Ascending aorta (tissue), 2 donors: Measurements from ENCODE around the gene GFRA1. TPM values are rescaled to one million over a fixed set of nuclear protein-coding genes. Genes with fewer than 3 reads are reported as not detected.
"Not testable (repeated sequence)": the region's sequence is repeated elsewhere in the genome, so short reads cannot be mapped to it uniquely, and the experiment has no call there.

ENCODE experiments used
- DNase-seq, 2 donors: peaks; one replicate each; pipeline ENCODE4 v3.0.0-alpha.2; 2019; ENCODE audit warnings: low spot score in 2 of 2
- H3K27ac ChIP-seq, 2 donors: fragments of 200-600 bp; sonication (generic); one replicate each; pipeline ENCODE4 v1.5.1; 2016 to 2017; ENCODE audit warnings: mild to moderate bottlenecking in 1 of 2
- H3K27me3 ChIP-seq: fragments of 200-600 bp; sonication (generic); one replicate; pipeline ENCODE4 v1.5.1; 2017
- H3K36me3 ChIP-seq, 2 donors: fragments of 200-600 bp; sonication (generic); one replicate each; pipeline ENCODE4 v1.5.1; 2016
- H3K4me1 ChIP-seq, 2 donors: fragments of 200-600 bp; sonication (generic); one replicate each; pipeline ENCODE4 v1.5.1; 2016 to 2017; ENCODE audit warnings: mild to moderate bottlenecking in 1 of 2
- H3K4me3 ChIP-seq, 2 donors: fragments of 200-600 bp; sonication (generic); one replicate each; pipeline ENCODE4 v1.5.1; 2016 to 2017; ENCODE audit warnings: mild to moderate bottlenecking in 1 of 2
- H3K9me3 ChIP-seq, 2 donors: fragments of 200-600 bp; sonication (generic); one replicate each; pipeline ENCODE4 v1.5.1; 2016
- intact Hi-C: fragments of 100-400 bp; cut with DNase I; formaldehyde crosslinking; loops from one replicate; pipeline ENCODE4 v1.15.1; 2023
- total RNA-seq: library from RNA; depleted of rRNA; stranded (reverse); fragments of >200 nt; gene quantifications from one replicate; pipeline ENCODE4 v1.1.0, GENCODE V29; 2016
- TF ChIP-seq, protein P1 (sequence below), 3 experiments: fragments of 200-600 bp in 2 of 3; fragments of 450-650 bp in 1 of 3; sonication (generic) in 2 of 3; IDR thresholded peaks; one replicate each; pipeline ENCODE4 v1.5.1; 2016 to 2019; ENCODE audit warnings: antibody characterized with exemption in 3 of 3, mild to moderate bottlenecking in 1 of 3, moderate library complexity in 1 of 3

Gene GFRA1
- total RNA-seq, 1 donor from 2014 or later, result 7.0 TPM

DNA sequence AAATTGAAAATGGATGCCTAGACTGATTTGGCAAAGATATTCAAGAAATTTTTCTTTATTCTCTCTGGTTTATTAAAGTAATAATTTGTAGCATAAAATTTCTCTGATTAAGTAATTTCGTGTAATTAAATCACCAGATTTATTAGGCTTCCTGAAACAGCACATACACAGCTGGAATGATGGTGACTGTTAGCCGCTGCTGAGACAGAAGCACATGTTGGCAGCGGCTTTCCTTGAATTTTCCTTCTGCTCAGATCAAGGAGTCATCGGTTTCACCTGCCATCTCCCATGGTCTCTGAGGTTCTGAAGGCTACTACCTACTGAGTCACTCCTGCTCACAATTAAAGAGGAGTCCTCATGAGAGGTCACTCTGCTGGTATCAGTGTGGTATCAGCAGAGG is 101.5 kb downstream of the GFRA1 start:
- TF ChIP-seq, protein P1, sequence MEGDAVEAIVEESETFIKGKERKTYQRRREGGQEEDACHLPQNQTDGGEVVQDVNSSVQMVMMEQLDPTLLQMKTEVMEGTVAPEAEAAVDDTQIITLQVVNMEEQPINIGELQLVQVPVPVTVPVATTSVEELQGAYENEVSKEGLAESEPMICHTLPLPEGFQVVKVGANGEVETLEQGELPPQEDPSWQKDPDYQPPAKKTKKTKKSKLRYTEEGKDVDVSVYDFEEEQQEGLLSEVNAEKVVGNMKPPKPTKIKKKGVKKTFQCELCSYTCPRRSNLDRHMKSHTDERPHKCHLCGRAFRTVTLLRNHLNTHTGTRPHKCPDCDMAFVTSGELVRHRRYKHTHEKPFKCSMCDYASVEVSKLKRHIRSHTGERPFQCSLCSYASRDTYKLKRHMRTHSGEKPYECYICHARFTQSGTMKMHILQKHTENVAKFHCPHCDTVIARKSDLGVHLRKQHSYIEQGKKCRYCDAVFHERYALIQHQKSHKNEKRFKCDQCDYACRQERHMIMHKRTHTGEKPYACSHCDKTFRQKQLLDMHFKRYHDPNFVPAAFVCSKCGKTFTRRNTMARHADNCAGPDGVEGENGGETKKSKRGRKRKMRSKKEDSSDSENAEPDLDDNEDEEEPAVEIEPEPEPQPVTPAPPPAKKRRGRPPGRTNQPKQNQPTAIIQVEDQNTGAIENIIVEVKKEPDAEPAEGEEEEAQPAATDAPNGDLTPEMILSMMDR (IDR thresholded peaks at IDR 0.05), result no peak
- Histone ChIP-seq H3K4me3 (no peak overlapping the region), H3K27me3 (no peaks in the 10 kb centered on the region), H3K27ac (no peak overlapping the region), H3K4me1 (no peaks in the 10 kb centered on the region), H3K9me3 (no peaks in the 10 kb centered on the region), H3K36me3 (no peaks in the 10 kb centered on the region)
- intact Hi-C loops, result no loop called here
- no peak for DNase-seq

DNA sequence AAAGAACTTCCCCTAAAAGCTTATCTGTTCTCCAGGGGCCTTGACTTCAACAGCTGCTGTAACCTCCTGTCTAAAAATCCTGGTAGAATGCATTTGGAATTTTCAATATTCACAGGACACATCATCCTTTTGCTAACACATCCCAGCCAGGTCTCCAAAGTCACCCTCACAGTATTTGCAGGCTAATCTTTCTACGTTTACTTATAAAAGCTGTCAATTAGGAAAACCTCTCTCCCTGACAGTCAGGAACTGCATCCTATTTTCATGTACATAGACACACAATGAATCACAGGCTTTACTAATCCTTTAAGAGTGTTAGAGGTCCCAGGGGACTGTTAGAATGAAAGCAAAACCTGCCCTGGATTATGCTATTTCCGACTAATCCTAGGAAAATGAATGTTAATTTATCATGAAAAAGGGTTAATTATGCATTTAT is 102.2 kb downstream of the GFRA1 start:
- Histone ChIP-seq H3K4me3 (no peak overlapping the region), H3K27me3 (no peaks in the 10 kb centered on the region), H3K36me3 (no peaks in the 10 kb centered on the region), H3K4me1 (no peaks in the 10 kb centered on the region), H3K27ac (no peak overlapping the region), H3K9me3 (no peaks in the 10 kb centered on the region)
- TF ChIP-seq, protein P1 (IDR thresholded peaks at IDR 0.05), result no peak
- DNase-seq, result no peak
- intact Hi-C loops, result no loop called here

DNA sequence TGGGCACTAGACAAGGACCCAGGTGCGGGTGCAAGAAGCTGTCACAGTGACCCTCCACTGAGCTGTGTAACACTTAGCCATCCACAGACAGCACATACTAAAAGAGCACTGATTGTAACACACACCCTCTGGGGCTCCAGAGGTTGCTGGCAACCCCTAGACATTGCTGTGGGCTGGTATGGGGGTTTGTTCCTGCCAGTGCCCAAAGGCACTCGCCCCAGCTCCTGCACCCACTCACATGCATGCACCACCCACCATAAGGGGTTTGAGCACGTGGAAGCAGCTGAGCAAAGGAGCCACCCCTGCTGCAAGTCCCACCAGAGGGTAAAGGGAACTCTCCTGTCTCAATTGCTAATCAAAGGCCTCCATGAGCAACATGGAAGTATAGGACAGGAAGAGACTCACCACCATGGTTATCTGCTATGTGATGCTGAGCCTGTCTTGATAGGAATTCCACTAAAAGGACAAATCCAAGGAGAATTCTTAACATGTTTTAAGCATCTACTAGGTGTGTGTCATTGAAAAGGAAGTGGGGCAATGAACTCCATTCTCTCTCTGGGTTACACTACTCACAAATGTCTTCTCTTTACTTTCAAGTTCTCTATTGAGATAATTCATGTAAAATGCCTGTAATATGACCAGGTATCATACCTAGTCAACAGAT is 103.1 kb downstream of the GFRA1 start:
- DNase-seq, result no peak
- Histone ChIP-seq H3K4me1 (no peaks in the 10 kb centered on the region), H3K9me3 (no peaks in the 10 kb centered on the region), H3K4me3 (no peak overlapping the region), H3K27ac (no peak overlapping the region), H3K27me3 (no peaks in the 10 kb centered on the region), H3K36me3 (no peaks in the 10 kb centered on the region)
- intact Hi-C loops, result no loop called here
- TF ChIP-seq, protein P1 (IDR thresholded peaks at IDR 0.05), result no peak

DNA sequence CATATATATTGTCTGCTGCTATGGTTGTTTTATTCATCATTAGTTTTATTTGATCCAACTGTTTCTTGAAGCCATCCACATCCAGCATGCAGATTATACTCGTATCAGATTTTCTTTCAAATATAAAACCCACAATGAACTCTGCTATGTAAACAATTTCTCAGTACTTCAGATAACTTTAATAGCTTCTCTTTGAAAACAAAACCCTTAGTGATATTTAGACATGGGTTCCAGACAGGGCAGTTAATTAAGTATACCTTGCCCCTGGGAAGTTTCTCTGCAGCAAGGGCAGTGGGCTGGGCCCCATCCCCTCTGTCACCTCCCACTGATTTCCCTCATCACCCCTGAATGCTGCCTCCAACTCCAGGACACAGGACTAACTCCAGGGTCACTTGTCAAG is 104.3 kb downstream of the GFRA1 start:
- TF ChIP-seq, protein P1 (IDR thresholded peaks at IDR 0.05), result no peak
- no peaks in the 10 kb centered on the region for H3K9me3 ChIP-seq

DNA sequence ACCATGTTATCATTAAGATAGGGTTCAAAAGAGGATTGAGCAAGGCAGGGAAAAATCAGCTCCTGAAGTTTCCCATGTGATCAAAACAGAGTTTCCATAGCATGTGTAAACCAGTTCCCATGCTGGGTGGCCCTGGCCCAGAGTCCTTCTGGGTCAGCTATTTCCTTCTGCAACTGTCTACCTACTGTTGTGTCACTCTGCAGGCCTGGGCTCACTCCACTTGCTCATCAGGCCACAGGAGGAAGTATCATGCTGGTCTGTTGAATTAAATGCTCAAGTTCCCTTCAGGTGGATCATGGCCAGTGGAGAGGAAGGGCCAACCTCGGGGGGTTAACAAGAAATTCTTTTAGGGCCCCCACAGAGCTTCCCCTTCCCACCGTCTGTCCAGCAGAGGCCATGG is 104.7 kb downstream of the GFRA1 start:
- Histone ChIP-seq H3K27me3 (no peaks in the 10 kb centered on the region), H3K4me1 (no peaks in the 10 kb centered on the region), H3K4me3 (no peak overlapping the region), H3K36me3 (no peaks in the 10 kb centered on the region), H3K27ac (no peak overlapping the region), H3K9me3 (no peaks in the 10 kb centered on the region)
- TF ChIP-seq, protein P1 (IDR thresholded peaks at IDR 0.05), result no peak
- DNase-seq, result no peak
- intact Hi-C loops, result no loop called here

More for the DNA sequence above, 104.3 kb downstream of the GFRA1 start:
- no peak for DNase-seq
- no peaks in the 10 kb centered on the region for H3K27me3 ChIP-seq
- H3K4me3 ChIP-seq, result no peak overlapping the region
- no peaks in the 10 kb centered on the region for H3K36me3 ChIP-seq
- intact Hi-C loops, result no loop called here
- H3K27ac ChIP-seq, result no peak overlapping the region
- no peaks in the 10 kb centered on the region for H3K4me1 ChIP-seq

DNA sequence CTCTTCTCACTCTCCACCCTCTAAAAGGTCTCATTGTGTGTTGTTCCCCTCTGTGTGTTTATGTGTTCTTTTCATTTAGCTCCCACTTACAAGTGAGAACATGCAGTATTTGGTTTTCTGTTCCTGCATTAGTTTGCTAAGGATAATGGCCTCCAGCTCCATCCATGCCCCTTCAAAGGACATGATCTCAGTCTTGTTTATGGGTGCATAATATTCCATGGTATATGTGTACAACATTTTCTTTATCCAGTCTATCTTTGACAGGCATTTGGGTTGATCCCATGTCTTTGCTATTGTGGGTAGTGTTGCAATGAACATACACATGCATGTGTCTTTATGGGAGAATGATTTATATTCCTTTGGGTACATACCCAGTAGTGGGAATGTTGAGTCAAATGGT is 107.1 kb downstream of the GFRA1 start:
- H3K27ac ChIP-seq, intact Hi-C loops, DNase-seq, H3K9me3 ChIP-seq, H3K36me3 ChIP-seq, H3K27me3 ChIP-seq, H3K4me3 ChIP-seq, H3K4me1 ChIP-seq: not testable (repeated sequence)
